Astrocyte of the spinal cord (primary cell): ENCODE results near the gene SCN3B.

Source experiments
- DNase-seq: peaks from one replicate; pipeline ENCODE4 v3.0.0; 2011; ENCODE audit warnings: low read depth, low spot score
- H3K4me3 ChIP-seq: 2 replicates; pipeline ENCODE4 v1.5.1; 2011; ENCODE audit warnings: low read depth, mild to moderate bottlenecking, low read length, moderate library complexity
- CTCF ChIP-seq: IDR thresholded peaks from 2 replicates; pipeline ENCODE4 v1.5.1; 2012; ENCODE audit warnings: low read depth, mild to moderate bottlenecking, low read length, inconsistent platforms
- in situ Hi-C: cut with HindIII; loops from 2 replicates; pipeline ENCODE4 v1.10.0; 2017; ENCODE audit warnings: low sequenced_read_pairs

Gene SCN3B

GRCh38 chr11:123588117-123588863 is 66.1 kb downstream of the SCN3B start:
- no peak for DNase-seq
- in situ Hi-C loops: no loop called here
- H3K4me3 ChIP-seq: no peak overlapping the region
- no peak for TF ChIP-seq CTCF

GRCh38 chr11:123587559-123587958 is 66.9 kb downstream of the SCN3B start:
- in situ Hi-C loops: no loop called here
- no peak overlapping the region for H3K4me3 ChIP-seq
- no peak for TF ChIP-seq CTCF
- DNase-seq: no peak

- in situ Hi-C loops: no loop called here
- H3K4me3 ChIP-seq: no peak overlapping the region
- DNase-seq: no peak
- TF ChIP-seq CTCF: no peak
These were observed 67.4 kb downstream of the SCN3B start for GRCh38 chr11:123587044-123587443.

- no peak overlapping the region for H3K4me3 ChIP-seq
- no peak for DNase-seq
- TF ChIP-seq CTCF: no peak
- in situ Hi-C loops: no loop called here
These were observed 67.9 kb downstream of the SCN3B start for GRCh38 chr11:123586568-123586967.

GRCh38 chr11:123585706-123586105 is 68.7 kb downstream of the SCN3B start:
- no peak overlapping the region for H3K4me3 ChIP-seq
- in situ Hi-C loops: no loop called here
- no peak for DNase-seq
- TF ChIP-seq CTCF: no peak

GRCh38 chr11:123585206-123585605 is 69.2 kb downstream of the SCN3B start:
- DNase-seq: no peak
- no peak overlapping the region for H3K4me3 ChIP-seq
- TF ChIP-seq CTCF: no peak
- in situ Hi-C loops: no loop called here
